ENCODE measurements around the gene NCOA3. TPM values are rescaled to one million over a fixed set of nuclear protein-coding genes. Genes with fewer than 3 reads are reported as not detected.

The NCOA3 gene
- total RNA-seq, 1 experiment from 2014 or later: 23.3 TPM

DNA sequence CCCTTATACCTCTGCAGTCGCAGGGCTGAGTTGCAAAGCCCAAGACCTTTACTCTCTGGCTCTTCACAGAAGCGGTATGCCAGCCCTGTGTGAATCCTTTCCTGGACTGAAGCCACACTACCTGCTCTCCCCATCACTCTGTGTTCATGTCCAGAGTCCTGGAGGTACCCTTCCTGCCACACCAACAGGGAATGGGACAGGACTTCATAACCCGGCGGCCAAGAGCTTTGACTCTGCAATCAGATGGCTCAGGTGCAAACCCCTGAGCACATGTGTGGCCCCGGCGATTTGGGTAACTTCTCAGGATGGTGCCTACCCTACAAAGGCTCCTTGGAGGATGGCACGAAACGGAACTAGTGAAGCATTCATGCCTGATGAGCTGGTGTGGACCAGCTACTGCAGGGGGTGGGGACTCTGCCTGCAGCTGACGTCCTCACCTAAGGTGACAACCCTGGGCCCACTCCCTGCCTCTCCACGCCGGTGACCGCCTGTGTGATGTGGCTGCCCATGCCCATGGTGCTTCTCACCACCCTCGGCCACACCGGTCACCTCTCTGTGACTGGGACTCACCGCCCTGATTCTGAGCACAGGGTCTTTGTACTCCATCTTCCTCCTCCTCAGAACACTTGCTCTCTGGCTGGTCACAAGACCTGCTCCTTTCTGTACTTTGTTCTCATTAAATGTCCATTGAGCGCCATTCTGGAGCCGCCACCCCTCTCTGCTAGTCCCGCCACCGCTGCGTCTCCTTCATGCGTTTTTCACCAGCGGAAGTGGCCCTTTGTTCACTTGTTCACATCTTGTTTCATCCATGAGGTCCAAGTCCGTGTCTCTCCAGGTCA is 166.8 kb downstream of the NCOA3 start:
- Histone ChIP-seq H3K23me2 (ENCODE audit: insufficient read length, low read depth, low read length, poor library complexity, severe bottlenecking) (no peaks in the 10 kb centered on the region), H3K18ac (ENCODE audit: insufficient read length, low read depth, low read length) (no peak overlapping the region), H3K9me3 (ENCODE audit: control insufficient read depth, low read depth, low read length) (no peaks in the 10 kb centered on the region), H2AK5ac (ENCODE audit: insufficient read length, low read length) (no peak overlapping the region), H3K56ac (ENCODE audit: insufficient read length, low read depth, low read length) (no peak overlapping the region), H3K79me1 (ENCODE audit: insufficient read depth, low read depth, low read length, poor library complexity, severe bottlenecking) (no peaks in the 10 kb centered on the region), H2BK5ac (ENCODE audit: insufficient read length, low read length) (no peak overlapping the region), H2BK120ac (ENCODE audit: low read depth, low read length, poor library complexity, severe bottlenecking) (no peak overlapping the region), H3K14ac (ENCODE audit: insufficient read depth, low read length) (no peak overlapping the region), H3K4ac (ENCODE audit: low read depth, low read length) (no peak overlapping the region), H4K8ac (replicated peaks; ENCODE audit: insufficient read length, low read depth, low read length) (no peak overlapping the region), H4K91ac (ENCODE audit: insufficient read length, low read depth, low read length) (no peak overlapping the region), H3K9ac (ENCODE audit: extremely low read depth, insufficient read length, low read length) (no peak overlapping the region), H2BK20ac (ENCODE audit: low read depth, low read length, poor library complexity, severe bottlenecking) (no peak overlapping the region), H2BK12ac (ENCODE audit: insufficient read length, low read depth, low read length) (no peak overlapping the region), H2BK15ac (ENCODE audit: low read depth, low read length) (no peak overlapping the region), H4K20me1 (ENCODE audit: control insufficient read depth, insufficient read depth, insufficient read length) (no peaks in the 10 kb centered on the region), H3K23ac (ENCODE audit: insufficient read length, low read depth, low read length) (no peak overlapping the region), H3K4me1 (ENCODE audit: insufficient read depth, low read length) (no peaks in the 10 kb centered on the region), H3T11ph (ENCODE audit: low read length) (no peak overlapping the region), H3K79me2 (ENCODE audit: insufficient read depth, low read length) (no peaks in the 10 kb centered on the region), H4K5ac (ENCODE audit: insufficient read length, low read depth, low read length) (no peak overlapping the region), H3K27ac (ENCODE audit: insufficient read length, low read depth, low read length) (no peak overlapping the region), H3K27me3 (ENCODE audit: insufficient read depth, low read length) (no peaks in the 10 kb centered on the region), H2AFZ (ENCODE audit: low read length) (no peak overlapping the region), H3K4me2 (ENCODE audit: insufficient read depth, insufficient read length, low read length) (no peak overlapping the region)
- H3K27ac Mint-ChIP-seq: peak overlapping the region in 1 of 3 experiments; percentile 75; a peak in 2 of 7 replicates
- peaks cover 0 to 4% (median 0%) of the 10 kb centered on the region in 3 experiments; a peak in 2 of 7 replicates for H3K36me3 Mint-ChIP-seq (ENCODE audit: insufficient read depth in 1 of 3, low read depth in 3 of 3)
- no peak for DNase-seq
- H3K4me3 Mint-ChIP-seq: no peak overlapping the region
- H3K9me3 Mint-ChIP-seq: peaks cover 0 to 2% of the 10 kb centered on the region in 2 experiments; a peak in 1 of 5 replicates
- H3K27me3 Mint-ChIP-seq (ENCODE audit: low read depth): peaks cover 3% of the 10 kb centered on the region
- H3K4me1 Mint-ChIP-seq: peaks cover 13 to 23% of the 10 kb centered on the region in 2 experiments
- no CpG with 5 or more reads among the region's 23 CpGs for WGBS (ENCODE audit: extremely low coverage, insufficient read length, low lambda C conversion rate)
- TF ChIP-seq, protein P1, sequence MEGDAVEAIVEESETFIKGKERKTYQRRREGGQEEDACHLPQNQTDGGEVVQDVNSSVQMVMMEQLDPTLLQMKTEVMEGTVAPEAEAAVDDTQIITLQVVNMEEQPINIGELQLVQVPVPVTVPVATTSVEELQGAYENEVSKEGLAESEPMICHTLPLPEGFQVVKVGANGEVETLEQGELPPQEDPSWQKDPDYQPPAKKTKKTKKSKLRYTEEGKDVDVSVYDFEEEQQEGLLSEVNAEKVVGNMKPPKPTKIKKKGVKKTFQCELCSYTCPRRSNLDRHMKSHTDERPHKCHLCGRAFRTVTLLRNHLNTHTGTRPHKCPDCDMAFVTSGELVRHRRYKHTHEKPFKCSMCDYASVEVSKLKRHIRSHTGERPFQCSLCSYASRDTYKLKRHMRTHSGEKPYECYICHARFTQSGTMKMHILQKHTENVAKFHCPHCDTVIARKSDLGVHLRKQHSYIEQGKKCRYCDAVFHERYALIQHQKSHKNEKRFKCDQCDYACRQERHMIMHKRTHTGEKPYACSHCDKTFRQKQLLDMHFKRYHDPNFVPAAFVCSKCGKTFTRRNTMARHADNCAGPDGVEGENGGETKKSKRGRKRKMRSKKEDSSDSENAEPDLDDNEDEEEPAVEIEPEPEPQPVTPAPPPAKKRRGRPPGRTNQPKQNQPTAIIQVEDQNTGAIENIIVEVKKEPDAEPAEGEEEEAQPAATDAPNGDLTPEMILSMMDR (conservative IDR thresholded peaks at IDR 0.05): no peak

Data from H9 (cell line).